Coronary artery (tissue), 2 donors: ENCODE results near the gene OR51B2.
"Not testable (repeated sequence)": the region's sequence is repeated elsewhere in the genome, so short reads cannot be mapped to it uniquely, and the experiment has no call there.

Experiments used
- DNase-seq: peaks from one replicate; pipeline ENCODE4 v3.0.0-alpha.2; 2017; ENCODE audit warnings: low spot score
- H3K27ac ChIP-seq, 2 donors: fragments of 200-600 bp; sonication (generic); one replicate each; pipeline ENCODE4 v1.5.1; 2016 to 2019
- H3K4me3 ChIP-seq: fragments of 200-600 bp; sonication (generic); 2 replicates; pipeline ENCODE4 v1.5.1; 2016; ENCODE audit warnings: mild to moderate bottlenecking, moderate library complexity
- TF ChIP-seq, protein P1 (sequence below): fragments of 200-600 bp; sonication (generic); IDR thresholded peaks from one replicate; pipeline ENCODE4 v1.5.1; 2019; ENCODE audit warnings: antibody characterized with exemption

OR51B2 gene, protein sequence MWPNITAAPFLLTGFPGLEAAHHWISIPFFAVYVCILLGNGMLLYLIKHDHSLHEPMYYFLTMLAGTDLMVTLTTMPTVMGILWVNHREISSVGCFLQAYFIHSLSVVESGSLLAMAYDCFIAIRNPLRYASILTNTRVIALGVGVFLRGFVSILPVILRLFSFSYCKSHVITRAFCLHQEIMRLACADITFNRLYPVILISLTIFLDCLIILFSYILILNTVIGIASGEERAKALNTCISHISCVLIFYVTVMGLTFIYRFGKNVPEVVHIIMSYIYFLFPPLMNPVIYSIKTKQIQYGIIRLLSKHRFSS

DNA sequence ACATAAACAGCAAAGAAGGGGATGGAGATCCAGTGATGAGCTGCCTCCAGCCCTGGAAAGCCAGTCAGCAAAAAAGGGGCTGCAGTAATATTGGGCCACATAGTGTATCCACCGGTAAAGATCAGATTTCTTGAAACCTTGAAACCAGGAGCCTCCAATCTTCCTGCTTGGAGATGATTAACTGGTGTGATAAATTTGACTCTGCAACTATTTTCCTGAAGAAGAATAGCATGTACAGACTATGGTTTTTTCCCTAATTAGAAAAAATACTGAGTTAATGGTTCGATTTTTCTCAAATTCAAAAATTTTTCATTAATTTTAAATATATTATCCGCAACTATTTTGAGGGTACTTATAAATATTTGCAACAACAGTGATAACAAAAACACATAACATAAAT, at the start of gene OR51B2:
OR51B2 (minus strand) TSS at position 101 of the 400 bp plus-strand sequence; CDS start at position 101, 0 bp downstream.
- no peak for DNase-seq
- Histone ChIP-seq H3K4me3 (no peak within 1 kb of the TSS), H3K27ac (no peak within 1 kb of the TSS)
- TF ChIP-seq, protein P1, sequence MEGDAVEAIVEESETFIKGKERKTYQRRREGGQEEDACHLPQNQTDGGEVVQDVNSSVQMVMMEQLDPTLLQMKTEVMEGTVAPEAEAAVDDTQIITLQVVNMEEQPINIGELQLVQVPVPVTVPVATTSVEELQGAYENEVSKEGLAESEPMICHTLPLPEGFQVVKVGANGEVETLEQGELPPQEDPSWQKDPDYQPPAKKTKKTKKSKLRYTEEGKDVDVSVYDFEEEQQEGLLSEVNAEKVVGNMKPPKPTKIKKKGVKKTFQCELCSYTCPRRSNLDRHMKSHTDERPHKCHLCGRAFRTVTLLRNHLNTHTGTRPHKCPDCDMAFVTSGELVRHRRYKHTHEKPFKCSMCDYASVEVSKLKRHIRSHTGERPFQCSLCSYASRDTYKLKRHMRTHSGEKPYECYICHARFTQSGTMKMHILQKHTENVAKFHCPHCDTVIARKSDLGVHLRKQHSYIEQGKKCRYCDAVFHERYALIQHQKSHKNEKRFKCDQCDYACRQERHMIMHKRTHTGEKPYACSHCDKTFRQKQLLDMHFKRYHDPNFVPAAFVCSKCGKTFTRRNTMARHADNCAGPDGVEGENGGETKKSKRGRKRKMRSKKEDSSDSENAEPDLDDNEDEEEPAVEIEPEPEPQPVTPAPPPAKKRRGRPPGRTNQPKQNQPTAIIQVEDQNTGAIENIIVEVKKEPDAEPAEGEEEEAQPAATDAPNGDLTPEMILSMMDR = no peak

DNA sequence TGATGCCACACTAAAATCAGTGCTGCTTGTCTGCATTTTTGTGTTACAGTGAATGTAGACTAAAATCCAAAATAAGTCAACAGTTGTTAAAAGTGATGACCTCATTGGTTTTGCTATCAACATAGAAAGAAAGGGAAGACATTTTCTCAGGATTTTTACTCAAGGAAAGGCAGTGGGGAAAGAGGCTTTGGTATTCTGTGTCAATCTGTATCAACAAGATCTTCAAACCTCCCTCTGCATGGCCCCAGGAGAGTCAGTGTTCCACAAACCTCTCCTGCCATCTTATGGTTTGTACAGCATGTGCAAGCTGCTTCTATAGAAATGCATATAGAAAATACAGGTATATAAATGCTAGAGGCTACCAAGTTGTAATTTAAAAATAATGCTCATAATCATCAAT, 45.7 kb upstream of the OR51B2 start:
- TF ChIP-seq, protein P1 = no peak
- Histone ChIP-seq H3K4me3 (no peak overlapping the region), H3K27ac (no peak overlapping the region)
- DNase-seq = no peak

- Histone ChIP-seq H3K4me3 (no peak overlapping the region), H3K27ac (no peak overlapping the region)
- no peak for DNase-seq
- TF ChIP-seq, protein P1 = no peak
Observed at GRCh38 chr11:5368502-5369043, 44.5 kb upstream of the OR51B2 start.

DNA sequence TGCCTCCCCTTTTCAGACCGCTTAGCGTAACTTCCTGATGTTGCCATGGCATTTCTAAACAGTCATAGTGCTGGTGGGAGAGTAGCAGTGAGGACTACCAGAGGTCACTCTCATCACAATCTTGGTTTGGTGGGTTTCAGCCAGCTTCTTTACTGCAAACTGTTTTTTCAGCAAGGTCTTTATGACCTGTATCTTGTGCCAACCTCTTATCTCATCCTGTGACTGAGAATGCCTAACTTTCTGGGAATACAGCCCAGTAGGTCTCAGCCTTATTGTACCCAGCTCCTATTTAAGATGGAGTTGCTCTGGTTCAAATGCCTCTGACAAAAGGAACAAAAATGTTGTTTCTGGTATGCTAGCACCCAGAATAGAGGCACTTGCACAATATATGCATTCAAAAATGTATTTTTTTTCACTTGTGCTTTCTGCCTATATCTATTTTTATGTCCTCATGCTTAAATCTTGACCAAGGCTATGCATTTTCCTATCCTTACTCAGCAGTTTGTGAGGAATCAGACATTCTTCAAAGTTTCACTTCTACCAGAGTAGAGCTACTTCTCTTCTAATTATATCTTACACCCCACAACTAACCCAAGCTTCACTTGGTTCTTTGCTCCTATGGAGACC, 43.5 kb upstream of the OR51B2 start:
- Histone ChIP-seq H3K4me3 (no peak overlapping the region), H3K27ac (no peak overlapping the region)
- DNase-seq = no peak
- TF ChIP-seq, protein P1 = no peak

- TF ChIP-seq, protein P1 = no peak
- Histone ChIP-seq H3K4me3 (no peak overlapping the region), H3K27ac (no peak overlapping the region)
- no peak for DNase-seq
Observed at GRCh38 chr11:5366856-5367255, 42.8 kb upstream of the OR51B2 start.

DNA sequence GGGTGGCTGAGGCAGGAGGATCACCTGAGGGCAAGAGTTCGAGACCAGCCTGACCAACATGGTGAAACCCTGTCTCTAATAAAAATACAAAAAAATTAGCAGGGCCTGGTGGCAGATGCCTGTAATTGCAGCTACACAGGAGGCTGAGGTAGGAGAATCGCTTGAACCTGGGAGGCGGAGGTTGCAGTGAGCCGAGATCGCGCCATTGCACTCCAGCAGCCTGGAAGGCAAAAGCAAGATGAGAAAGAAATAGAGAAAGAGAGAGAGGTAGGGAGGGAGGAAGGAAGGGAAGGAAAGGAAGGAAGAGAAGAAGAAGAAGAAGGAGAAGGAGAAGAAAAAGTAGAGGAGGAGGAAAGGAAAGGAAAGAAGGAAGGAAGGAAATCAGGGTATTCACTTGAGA, 42.3 kb upstream of the OR51B2 start:
- H3K27ac ChIP-seq, DNase-seq, H3K4me3 ChIP-seq: not testable (repeated sequence)

- H3K27ac ChIP-seq = no peak overlapping the region
- H3K4me3 ChIP-seq = no peak overlapping the region
- TF ChIP-seq, protein P1 = no peak
- no peak for DNase-seq
Observed at GRCh38 chr11:5364214-5364613, 40.1 kb upstream of the OR51B2 start.
